Skeletal muscle tissue (tissue), 4 donors: ENCODE results near the gene STOM. TPM values are rescaled to one million over a fixed set of nuclear protein-coding genes. Genes with fewer than 3 reads are reported as not detected.

Source experiments
- H3K27ac ChIP-seq: one replicate; pipeline ENCODE4 v1.7.0; 2013; ENCODE audit warnings: mild to moderate bottlenecking, low read depth, low read length, inconsistent platforms
- H3K27me3 ChIP-seq, 3 donors: one replicate each; pipeline ENCODE4 v1.7.0; 2013; ENCODE audit warnings: low read length in 3 of 3; ENCODE audit not compliant: control insufficient read depth in 3 of 3, insufficient read depth in 3 of 3
- H3K36me3 ChIP-seq, 3 donors: one replicate each; pipeline ENCODE4 v1.7.0; 2013; ENCODE audit warnings: low read length in 3 of 3; ENCODE audit not compliant: control insufficient read depth in 3 of 3, insufficient read depth in 3 of 3
- H3K4me1 ChIP-seq, 3 donors: one replicate each; pipeline ENCODE4 v1.7.0; 2013; ENCODE audit warnings: low read length in 3 of 3, mild to moderate bottlenecking in 3 of 3; ENCODE audit not compliant: control insufficient read depth in 3 of 3, insufficient read depth in 3 of 3
- H3K4me3 ChIP-seq, 3 donors: one replicate each; pipeline ENCODE4 v1.7.0; 2013; ENCODE audit warnings: low read length in 3 of 3
- H3K9ac ChIP-seq, 3 donors: one replicate each; pipeline ENCODE4 v1.7.0; 2013; ENCODE audit warnings: low read length in 3 of 3, mild to moderate bottlenecking in 3 of 3, moderate library complexity in 2 of 3, low read depth in 1 of 3
- H3K9me3 ChIP-seq, 3 donors: one replicate each; pipeline ENCODE4 v1.7.0; 2013; ENCODE audit warnings: low read length in 3 of 3; ENCODE audit not compliant: control insufficient read depth in 3 of 3
- total RNA-seq: library from RNA; depleted of rRNA; stranded (reverse); fragments of >200 nt; gene quantifications from one replicate; pipeline ENCODE4 v1.2.3, GENCODE V29; 2014
- donor health status: Osteomylitis.

STOM gene
- total RNA-seq, 1 donor from 2014 or later: 76.7 TPM

GRCh38 chr9:121299467-121300282 lies 70.4 kb downstream of the STOM start:
- peaks cover 28 to 30% (median 29%) of the 10 kb centered on the region in 3 donors for H3K36me3 ChIP-seq
- H3K4me1 ChIP-seq: peaks cover 82 to 89% (median 86%) of the 10 kb centered on the region in 3 donors
- no peaks in the 10 kb centered on the region for H3K9me3 ChIP-seq
- peak overlapping the region; percentile 66 to 90 (median 77) for H3K4me3 ChIP-seq
- peak overlapping the region; percentile 80 for H3K27ac ChIP-seq
- peak overlapping the region; percentile 68 to 85 (median 79) for H3K9ac ChIP-seq
- H3K27me3 ChIP-seq: no peaks in the 10 kb centered on the region

DNA sequence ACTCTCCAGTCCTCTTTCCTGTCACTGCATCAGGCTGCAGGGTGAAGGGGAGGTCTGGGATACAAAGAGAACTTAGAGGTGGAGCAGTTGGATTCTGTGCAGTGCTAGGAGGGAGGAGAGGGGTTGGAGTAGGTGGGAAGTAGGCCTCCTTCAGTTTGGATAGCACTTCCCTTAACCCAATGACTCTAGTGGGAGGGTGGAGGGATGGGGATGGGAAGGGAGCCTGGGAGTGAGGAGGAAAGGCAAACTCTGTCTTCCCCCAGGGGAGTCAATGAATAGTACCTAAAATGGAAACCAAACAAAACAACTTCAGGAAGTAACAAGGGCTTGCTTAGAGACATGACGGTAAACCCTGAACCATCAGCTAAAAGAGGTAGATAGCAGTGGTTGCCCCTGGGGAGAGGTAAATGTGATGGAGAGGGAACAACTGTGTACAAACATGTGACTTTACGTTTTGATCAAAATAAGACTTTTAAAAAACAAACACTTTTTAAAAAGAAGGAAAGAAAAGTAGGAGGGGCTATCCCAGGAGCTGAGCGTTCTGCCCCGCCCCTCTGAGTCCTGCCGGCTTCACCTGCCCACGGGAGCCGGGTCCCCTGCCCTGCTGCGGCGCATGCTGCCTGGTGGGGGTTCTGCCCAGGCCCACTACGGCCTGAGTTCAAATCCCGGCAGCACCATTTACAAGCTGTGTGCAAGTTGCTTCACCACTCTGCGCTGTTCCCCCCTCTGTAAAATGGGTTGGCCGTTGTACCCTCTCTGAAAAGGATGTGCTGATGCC lies 71.2 kb downstream of the STOM start:
- peaks cover 82 to 90% (median 87%) of the 10 kb centered on the region in 3 donors for H3K4me1 ChIP-seq
- peak overlapping the region; percentile 64 to 77 (median 66) for H3K4me3 ChIP-seq
- H3K27ac ChIP-seq: peak overlapping the region; percentile 80
- no peaks in the 10 kb centered on the region for H3K27me3 ChIP-seq
- no peaks in the 10 kb centered on the region for H3K9me3 ChIP-seq
- H3K9ac ChIP-seq: peak overlapping the region; percentile 62 to 85 (median 79)
- peaks cover 20 to 22% (median 21%) of the 10 kb centered on the region in 3 donors for H3K36me3 ChIP-seq

- Histone ChIP-seq H3K9ac (peak overlapping the region in 2 of 3 donors; percentile 40 to 41), H3K4me3 (no peak overlapping the region), H3K4me1 (peaks cover 79 to 86% (median 83%) of the 10 kb centered on the region in 3 donors), H3K9me3 (no peaks in the 10 kb centered on the region), H3K27me3 (no peaks in the 10 kb centered on the region), H3K36me3 (peaks cover 13 to 14% (median 13%) of the 10 kb centered on the region in 3 donors), H3K27ac (peak overlapping the region; percentile 80)
Measured at GRCh38 chr9:121298016-121298538, 72.0 kb downstream of the STOM start.

DNA sequence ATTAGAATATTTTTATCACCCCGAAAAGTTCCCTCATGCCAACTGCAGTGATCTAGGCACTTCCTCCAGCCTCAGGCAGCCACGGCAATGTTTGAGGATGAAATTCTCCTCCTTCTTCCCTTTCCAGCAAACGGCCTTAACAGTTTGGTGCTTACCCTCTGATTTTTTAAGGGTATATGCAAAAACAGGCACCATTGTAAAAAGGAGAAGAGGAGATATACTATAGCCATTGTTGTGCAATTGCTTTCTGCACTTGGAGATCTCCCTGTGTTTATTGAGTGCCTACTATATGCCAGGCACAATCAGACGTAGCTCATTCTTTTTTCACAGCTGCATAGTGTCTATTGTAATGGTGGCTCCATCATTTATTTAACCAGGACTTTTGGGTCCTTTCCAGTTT lies 72.7 kb downstream of the STOM start:
- H3K27ac ChIP-seq: no peak overlapping the region
- H3K4me1 ChIP-seq: peaks cover 78 to 85% (median 83%) of the 10 kb centered on the region in 3 donors

GRCh38 chr9:121296213-121297127 lies 73.6 kb downstream of the STOM start:
- no peak overlapping the region for H3K4me3 ChIP-seq
- H3K27me3 ChIP-seq: no peaks in the 10 kb centered on the region
- peaks cover 0 to 2% (median 0%) of the 10 kb centered on the region in 3 donors for H3K36me3 ChIP-seq
- peak overlapping the region in 2 of 3 donors; percentile 60 to 63 for H3K9ac ChIP-seq
- no peaks in the 10 kb centered on the region for H3K9me3 ChIP-seq
- H3K27ac ChIP-seq: peak overlapping the region; percentile 84
- H3K4me1 ChIP-seq: peaks cover 72 to 79% (median 79%) of the 10 kb centered on the region in 3 donors

More for the DNA sequence above, 72.7 kb downstream of the STOM start:
- no peaks in the 10 kb centered on the region for H3K27me3 ChIP-seq
- H3K9me3 ChIP-seq: no peaks in the 10 kb centered on the region
- H3K36me3 ChIP-seq: peaks cover 6 to 8% (median 7%) of the 10 kb centered on the region in 3 donors
- H3K4me3 ChIP-seq: no peak overlapping the region
- H3K9ac ChIP-seq: no peak overlapping the region

DNA sequence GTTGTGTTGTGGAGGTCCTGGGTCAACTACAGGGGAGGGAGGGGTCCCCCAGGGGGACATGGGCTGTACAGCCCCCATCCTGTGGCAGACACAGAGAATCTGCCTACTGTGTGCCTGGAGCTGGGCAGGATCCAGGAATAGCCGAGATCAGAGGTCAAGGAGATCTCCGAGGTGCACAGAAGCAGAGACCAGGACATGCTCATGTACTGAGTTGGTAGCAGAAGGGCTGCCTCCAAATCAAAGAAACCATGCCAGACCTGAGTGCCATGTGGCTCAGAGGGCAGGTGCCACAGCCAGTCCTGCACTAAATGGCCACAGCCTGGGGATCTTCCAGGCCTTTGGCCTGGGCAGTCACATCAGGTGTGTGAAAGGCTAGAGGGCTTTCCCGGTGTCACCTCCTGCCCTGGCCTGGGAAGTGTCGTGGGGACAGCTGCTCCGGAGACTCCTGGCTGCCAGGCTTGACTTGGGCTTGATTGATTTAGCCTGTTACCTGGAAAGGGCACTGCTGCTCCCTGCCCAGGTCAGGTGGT lies 74.3 kb downstream of the STOM start:
- H3K4me1 ChIP-seq: peaks cover 68 to 75% (median 73%) of the 10 kb centered on the region in 3 donors

GRCh38 chr9:121294866-121295661 lies 75.0 kb downstream of the STOM start:
- H3K4me1 ChIP-seq: peaks cover 63 to 69% (median 68%) of the 10 kb centered on the region in 3 donors
- H3K9me3 ChIP-seq: no peaks in the 10 kb centered on the region
- peak overlapping the region; percentile 84 for H3K27ac ChIP-seq
- no peaks in the 10 kb centered on the region for H3K27me3 ChIP-seq
- H3K4me3 ChIP-seq: peak overlapping the region in 2 of 3 donors; percentile 7 to 12
- peaks cover 0 to 2% (median 0%) of the 10 kb centered on the region in 3 donors for H3K36me3 ChIP-seq
- H3K9ac ChIP-seq: peak overlapping the region in 2 of 3 donors; percentile 60 to 63

More for the DNA sequence above, 74.3 kb downstream of the STOM start:
- peak overlapping the region in 1 of 3 donors; percentile 12 for H3K4me3 ChIP-seq
- no peaks in the 10 kb centered on the region for H3K9me3 ChIP-seq
- no peaks in the 10 kb centered on the region for H3K27me3 ChIP-seq
- H3K36me3 ChIP-seq: peaks cover 0 to 2% (median 0%) of the 10 kb centered on the region in 3 donors
- peak overlapping the region in 2 of 3 donors; percentile 60 to 63 for H3K9ac ChIP-seq
- peak overlapping the region; percentile 84 for H3K27ac ChIP-seq

DNA sequence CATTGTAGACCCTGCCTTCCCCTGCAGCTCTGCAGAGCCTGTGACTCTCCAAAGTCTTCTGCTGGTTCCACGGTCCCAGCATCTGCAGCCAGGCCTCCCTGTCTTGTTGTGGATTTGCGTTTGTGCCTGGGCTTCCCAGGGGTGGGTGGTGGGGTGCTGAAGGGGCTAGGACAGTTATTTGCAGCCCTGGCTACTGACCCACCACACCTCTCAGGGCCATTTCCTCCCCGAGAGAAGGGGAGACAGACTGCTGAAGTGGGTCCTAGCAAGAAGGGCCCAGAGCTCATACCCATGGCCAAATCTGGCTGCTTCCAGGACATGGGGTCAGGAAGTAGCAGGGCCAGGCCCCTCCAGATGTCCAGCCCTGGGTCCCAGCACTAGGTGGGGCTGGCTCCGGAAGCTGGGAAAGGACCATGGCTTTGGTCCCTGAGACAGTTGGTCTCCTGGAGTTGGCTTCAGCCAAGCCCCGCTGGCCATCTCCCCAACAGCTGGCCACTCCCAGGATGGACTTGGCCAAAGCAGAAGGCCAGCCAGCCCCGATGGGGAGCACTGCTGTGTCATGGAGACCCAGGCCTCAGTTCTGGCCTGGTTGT lies 75.8 kb downstream of the STOM start:
- H3K4me1 ChIP-seq: peaks cover 67 to 73% (median 72%) of the 10 kb centered on the region in 3 donors
- H3K4me3 ChIP-seq: peak overlapping the region in 2 of 3 donors; percentile 7 to 19
- H3K9me3 ChIP-seq: no peaks in the 10 kb centered on the region

More for the DNA sequence above, 75.8 kb downstream of the STOM start:
- H3K27me3 ChIP-seq: no peaks in the 10 kb centered on the region
- peaks cover 0 to 2% (median 0%) of the 10 kb centered on the region in 3 donors for H3K36me3 ChIP-seq
- peak overlapping the region in 2 of 3 donors; percentile 13 to 34 for H3K9ac ChIP-seq
- H3K27ac ChIP-seq: peak overlapping the region; percentile 84
